HepG2 (cell line): Measurements from ENCODE around the gene RPP21. TPM values are rescaled to one million over a fixed set of nuclear protein-coding genes. Genes with fewer than 3 reads are reported as not detected.
A peak's percentile ranks its signal among the peaks of the same experiment; 100 is the strongest.

Experiments used
- AKNA ChIP-seq: sonication (generic); formaldehyde crosslinking; IDR thresholded peaks from 2 replicates; pipeline ENCODE4 v1.4.0; 2020; ENCODE audit warnings: missing genetic modification reagents, borderline replicate concordance
- BATF2 ChIP-seq: sonication (generic); formaldehyde crosslinking; IDR thresholded peaks from 2 replicates; pipeline ENCODE4 v1.8.0; 2022; ENCODE audit warnings: mild to moderate bottlenecking, missing genetic modification reagents, moderate library complexity
- CEBPB ChIP-seq: IDR thresholded peaks from 2 replicates; pipeline ENCODE4 v1.6.1; 2011; ENCODE audit warnings: low read depth, low read length, improper control_type of control experiment, borderline replicate concordance
- DZIP1 ChIP-seq: sonication (generic); formaldehyde crosslinking; IDR thresholded peaks from 2 replicates; pipeline ENCODE4 v1.5.0; 2020; ENCODE audit warnings: mild to moderate bottlenecking, missing genetic modification reagents
- EED ChIP-seq: sonication (generic); formaldehyde crosslinking; IDR thresholded peaks from 2 replicates; pipeline ENCODE4 v1.5.0; 2020; ENCODE audit warnings: mild to moderate bottlenecking, missing genetic modification reagents
- HOMEZ ChIP-seq: IDR thresholded peaks from 2 replicates; pipeline ENCODE4 v1.6.1; 2016; ENCODE audit warnings: low read depth
- MTF2 ChIP-seq: sonication (generic); formaldehyde crosslinking; IDR thresholded peaks from 2 replicates; pipeline ENCODE4 v1.5.0; 2020; ENCODE audit warnings: missing genetic modification reagents, borderline replicate concordance
- NR0B2 ChIP-seq: sonication (generic); formaldehyde crosslinking; IDR thresholded peaks from 2 replicates; pipeline ENCODE4 v1.4.0; 2020; ENCODE audit warnings: mild to moderate bottlenecking, missing genetic modification reagents
- PCBP1 ChIP-seq: fragments of 200-400 bp; formaldehyde crosslinking; IDR thresholded peaks from 2 replicates; pipeline ENCODE4 v1.6.1; 2017; ENCODE audit warnings: mild to moderate bottlenecking, low read depth, low read length, borderline replicate concordance
- PHB2 ChIP-seq: fragments of 450-650 bp; IDR thresholded peaks from 2 replicates; pipeline ENCODE4 v1.6.1; 2018; ENCODE audit not compliant: partially characterized antibody
- RFX3 ChIP-seq: IDR thresholded peaks from 2 replicates; pipeline ENCODE4 v1.6.1; 2016; ENCODE audit warnings: missing biosample characterization, missing genetic modification reagents
- SNRNP70 ChIP-seq: fragments of 200-400 bp; formaldehyde crosslinking; IDR thresholded peaks from 2 replicates; pipeline ENCODE4 v1.6.1; 2017; ENCODE audit warnings: mild to moderate bottlenecking, low read depth, low read length, moderate library complexity
- TRIM22 ChIP-seq: fragments of 450-650 bp; IDR thresholded peaks from 2 replicates; pipeline ENCODE4 v1.6.1; 2017
- ZFP1 ChIP-seq: IDR thresholded peaks from 2 replicates; pipeline ENCODE4 v1.6.1; 2016
- ZNF569 ChIP-seq: sonication (generic); formaldehyde crosslinking; IDR thresholded peaks from 2 replicates; pipeline ENCODE4 v1.5.0; 2020; ENCODE audit warnings: mild to moderate bottlenecking, missing genetic modification reagents, moderate library complexity, borderline replicate concordance
- ZNF75D ChIP-seq: sonication (generic); formaldehyde crosslinking; IDR thresholded peaks from 2 replicates; pipeline ENCODE4 v1.8.1; 2023; ENCODE audit warnings: missing genetic modification reagents, mild to moderate bottlenecking, borderline replicate concordance
- ZSCAN22 ChIP-seq: sonication (generic); formaldehyde crosslinking; IDR thresholded peaks from 2 replicates; pipeline ENCODE4 v1.4.0; 2020; ENCODE audit warnings: mild to moderate bottlenecking, missing genetic modification reagents
- polyA plus RNA-seq, 8 experiments: library from polyadenylated mRNA; depleted of rRNA in 3 of 8; stranded (reverse) in 7 of 8; unstranded in 1 of 8; fragments of >200 nt; fragmentation: Illumina TruSeq in 4 of 8; extraction: Trizol in 4 of 8; gene quantifications; 2 replicates each; pipeline versions ENCODE4 v1.2.1 to v1.2.3, GENCODE V29; 2011 to 2016; ENCODE audit warnings: low read depth in 4 of 8, missing spikeins in 1 of 8, mixed read lengths in 1 of 8; ENCODE audit not compliant: insufficient read depth in 1 of 8
- total RNA-seq, 5 experiments: library from RNA; depleted of rRNA; stranded (reverse); fragments of >200 nt; fragmentation: Illumina TruSeq; extraction: Trizol; gene quantifications; 2 replicates each; pipeline ENCODE4 v1.2.3, GENCODE V29; 2016; ENCODE audit warnings: low read depth in 1 of 5

The RPP21 gene
- total and polyA plus RNA-seq, 2 of the 13 experiments (the other 11 are each of a cell fraction or from before 2014, with no cell fraction given), result 53.1 to 72.3 TPM

- TF ChIP-seq HOMEZ (CRISPR knock-in tag) (no peak), RFX3 (CRISPR knock-in tag) (peak; percentile 24; the same call in 1 of the 2 replicates), CEBPB (no peak), ZFP1 (CRISPR knock-in tag) (no peak), ZSCAN22 (CRISPR knock-in tag) (no peak), MTF2 (CRISPR knock-in tag) (no peak), TRIM22 (no peak), DZIP1 (no peak), NR0B2 (CRISPR knock-in tag) (no peak), ZNF75D (CRISPR knock-in tag) (no peak), AKNA (CRISPR knock-in tag) (0 out of 2 replicates have a peak, but pooled peaks have one; percentile 70), PHB2 (no peak), SNRNP70 (no peak), PCBP1 (no peak), ZNF569 (CRISPR knock-in tag) (no peak), EED (CRISPR knock-in tag) (no peak), BATF2 (CRISPR knock-in tag) (no peak)
Measured at GRCh38 chr6:30378290-30378937, 33.5 kb downstream of the RPP21 start (continued).
